GM12873 (cell line): ENCODE measurements around the gene CALR3.

Source experiments
- CTCF ChIP-seq: IDR thresholded peaks from 2 replicates; pipeline ENCODE4 v1.5.1; 2012; ENCODE audit warnings: low read depth, mild to moderate bottlenecking, moderate library complexity, low read length, control low read depth; ENCODE audit not compliant: insufficient read depth; ENCODE audit errors: missing control alignments

CALR3 gene

GRCh38 chr19:16455489-16455888 is 40.5 kb downstream of the CALR3 start:
- TF ChIP-seq CTCF = no peak

- no peak for TF ChIP-seq CTCF
These were observed 41.5 kb downstream of the CALR3 start for GRCh38 chr19:16454351-16454918.

GRCh38 chr19:16452325-16452724 is 43.6 kb downstream of the CALR3 start:
- TF ChIP-seq CTCF = no peak

- TF ChIP-seq CTCF = no peak
These were observed 46.5 kb downstream of the CALR3 start for GRCh38 chr19:16449330-16449961.

GRCh38 chr19:16446724-16447368 is 49.1 kb downstream of the CALR3 start:
- no peak for TF ChIP-seq CTCF

- TF ChIP-seq CTCF = no peak
These were observed 49.8 kb downstream of the CALR3 start for GRCh38 chr19:16446108-16446723.
